Activated B cell treated with CpG ODN at 0.5 μM for 24 hours (primary cell): ENCODE measurements around the gene NFS1. TPM values are rescaled to one million over a fixed set of nuclear protein-coding genes. Genes with fewer than 3 reads are reported as not detected.

Source experiments
- ATAC-seq: fragments of 200-7000 bp; cut with Tn5 transposase; one replicate; pipeline ENCODE4 v1.10.0; 2021; ENCODE audit warnings: low read depth, mild to moderate bottlenecking, moderate library complexity
- CTCF ChIA-PET: fragments of 350-600 bp; sonication (Branson Sonifier 250); formaldehyde crosslinking; loops from one replicate; lab custom pipeline; 2021; ENCODE audit warnings: antibody characterized with exemption; lab: Charles Lee
- POLR2A ChIA-PET: fragments of 350-600 bp; sonication (Branson Sonifier 250); formaldehyde crosslinking; loops from one replicate; lab custom pipeline; 2021; ENCODE audit warnings: antibody characterized with exemption; lab: Charles Lee
- DNase-seq: peaks from one replicate; pipeline ENCODE4 v3.0.0; 2022
- H3K27ac Mint-ChIP-seq: one replicate; pipeline ENCODE4 v1.8.0; 2020; ENCODE audit warnings: mixed read lengths
- H3K27me3 Mint-ChIP-seq: one replicate; pipeline ENCODE4 v1.8.0; 2021; ENCODE audit warnings: mixed read lengths
- H3K36me3 Mint-ChIP-seq: one replicate; pipeline ENCODE4 v1.8.0; 2021; ENCODE audit warnings: low read depth, mixed read lengths
- H3K4me1 Mint-ChIP-seq: one replicate; pipeline ENCODE4 v1.8.0; 2021; ENCODE audit warnings: mixed read lengths
- H3K4me3 Mint-ChIP-seq: one replicate; pipeline ENCODE4 v1.8.0; 2020; ENCODE audit warnings: mild to moderate bottlenecking, mixed read lengths
- H3K9me3 Mint-ChIP-seq: one replicate; pipeline ENCODE4 v1.8.0; 2020; ENCODE audit warnings: mixed read lengths
- CTCF ChIP-seq: fragments of 200-600 bp; IDR thresholded peaks from one replicate; pipeline ENCODE4 v1.8.0; 2022; ENCODE audit warnings: antibody characterized with exemption, mild to moderate bottlenecking
- intact Hi-C: fragments of 100-400 bp; cut with micrococcal nuclease; formaldehyde crosslinking; loops from one replicate; pipeline ENCODE4 v1.15.1; 2024
- total RNA-seq: library from RNA; stranded (reverse); gene quantifications from 2 replicates; pipeline ENCODE4 v1.2.3, GENCODE V29; 2022

Gene NFS1
- total RNA-seq, 1 donor from 2014 or later: 30.6 TPM

GRCh38 chr20:35638751-35639150 is 60.4 kb downstream of the NFS1 start:
- Mint-ChIP-seq H3K27ac (no peak overlapping the region), H3K4me3 (no peak overlapping the region), H3K9me3 (no peaks in the 10 kb centered on the region), H3K4me1 (peaks cover 28% of the 10 kb centered on the region), H3K27me3 (no peaks in the 10 kb centered on the region), H3K36me3 (peaks cover 3% of the 10 kb centered on the region)
- ChIA-PET CTCF (no interaction called here), POLR2A (no interaction called here)
- intact Hi-C loops: loop anchor here (2.0 kb wide), 1 partner anchor 20 kb away; no protein-coding TSS in a partner anchor
- no peak for DNase-seq
- TF ChIP-seq CTCF: no peak
- no peak for ATAC-seq

GRCh38 chr20:35637276-35637675 is 61.9 kb downstream of the NFS1 start:
- H3K9me3 Mint-ChIP-seq: no peaks in the 10 kb centered on the region
- H3K27ac Mint-ChIP-seq: no peak overlapping the region
- no peaks in the 10 kb centered on the region for H3K27me3 Mint-ChIP-seq
- H3K4me3 Mint-ChIP-seq: no peak overlapping the region
- H3K36me3 Mint-ChIP-seq: peaks cover 11% of the 10 kb centered on the region
- no peak for TF ChIP-seq CTCF
- intact Hi-C loops: no loop called here
- ChIA-PET CTCF (no interaction called here), POLR2A (interaction anchor here (1.2 kb wide), 1 partner anchor 17 kb away, joined by 3 read pairs; no protein-coding TSS in a partner anchor)
- peaks cover 26% of the 10 kb centered on the region for H3K4me1 Mint-ChIP-seq
- DNase-seq: no peak
- ATAC-seq: no peak

GRCh38 chr20:35636095-35636494 is 63.1 kb downstream of the NFS1 start:
- no peak overlapping the region for H3K27ac Mint-ChIP-seq
- TF ChIP-seq CTCF: no peak
- DNase-seq (no peak), ATAC-seq (no peak)
- H3K4me3 Mint-ChIP-seq: no peak overlapping the region
- intact Hi-C loops: no loop called here
- peaks cover 23% of the 10 kb centered on the region for H3K36me3 Mint-ChIP-seq
- CTCF ChIA-PET: interaction anchor here (1.2 kb wide), 1 partner anchor 35 kb away, joined by 3 read pairs; no protein-coding TSS in a partner anchor
- H3K9me3 Mint-ChIP-seq: no peaks in the 10 kb centered on the region
- no peaks in the 10 kb centered on the region for H3K27me3 Mint-ChIP-seq
- POLR2A ChIA-PET: interaction anchor here (1.2 kb wide), 1 partner anchor 18 kb away, joined by 3 read pairs; no protein-coding TSS in a partner anchor
- peaks cover 18% of the 10 kb centered on the region for H3K4me1 Mint-ChIP-seq

GRCh38 chr20:35635652-35636051 is 63.5 kb downstream of the NFS1 start:
- no peak for TF ChIP-seq CTCF
- Mint-ChIP-seq H3K4me3 (no peak overlapping the region), H3K9me3 (no peaks in the 10 kb centered on the region), H3K36me3 (peaks cover 27% of the 10 kb centered on the region), H3K27me3 (no peaks in the 10 kb centered on the region), H3K27ac (no peak overlapping the region), H3K4me1 (peaks cover 18% of the 10 kb centered on the region)
- no peak for ATAC-seq
- no peak for DNase-seq
- ChIA-PET CTCF (interaction anchor here (1.2 kb wide), 1 partner anchor 34 kb away, joined by 3 read pairs; no protein-coding TSS in a partner anchor), POLR2A (interaction anchor here (0.8 kb wide), 1 partner anchor 11 kb away, joined by 4 read pairs; no protein-coding TSS in a partner anchor)
- intact Hi-C loops: no loop called here

- DNase-seq (no peak), ATAC-seq (no peak)
- H3K27me3 Mint-ChIP-seq: no peaks in the 10 kb centered on the region
- intact Hi-C loops: no loop called here
- no peak overlapping the region for H3K4me3 Mint-ChIP-seq
- no peak for TF ChIP-seq CTCF
- CTCF ChIA-PET: no interaction called here
- no peak overlapping the region for H3K27ac Mint-ChIP-seq
- POLR2A ChIA-PET: no interaction called here
- peaks cover 49% of the 10 kb centered on the region for H3K36me3 Mint-ChIP-seq
- H3K9me3 Mint-ChIP-seq: no peaks in the 10 kb centered on the region
- peaks cover 8% of the 10 kb centered on the region for H3K4me1 Mint-ChIP-seq
Observed at GRCh38 chr20:35632539-35633115, 66.5 kb downstream of the NFS1 start.
